Adrenal gland (tissue), 12 donors: ENCODE data around the gene VWF. TPM values are rescaled to one million over a fixed set of nuclear protein-coding genes. Genes with fewer than 3 reads are reported as not detected.
"Not testable (repeated sequence)": the region's sequence is repeated elsewhere in the genome, so short reads cannot be mapped to it uniquely, and the experiment has no call there.

ENCODE experiments used
- DNase-seq, 7 donors: peaks; one replicate each; pipeline ENCODE4 v3.0.0-alpha.2; 2019 to 2020
- H3K27ac ChIP-seq, 5 donors: fragments of 200-600 bp; sonication (generic) in 4 of 5; 1 replicate in 3 of 5; 2 replicates in 2 of 5; pipeline versions ENCODE4 v1.5.1 to v1.8.0; 2016 to 2020; ENCODE audit warnings: mild to moderate bottlenecking in 1 of 5
- H3K27me3 ChIP-seq: fragments of 200-600 bp; 2 replicates; pipeline ENCODE4 v1.8.0; 2021
- H3K36me3 ChIP-seq, 2 donors: fragments of 200-600 bp; replicated peaks in 1 of 2; 1 replicate in 1 of 2; 2 replicates in 1 of 2; pipeline versions ENCODE4 v1.5.1 to v1.8.0; 2018 to 2022
- H3K4me1 ChIP-seq, 2 donors: fragments of 200-600 bp; replicated peaks in 1 of 2; 1 replicate in 1 of 2; 2 replicates in 1 of 2; pipeline versions ENCODE4 v1.5.1 to v1.8.0; 2018 to 2021
- H3K4me3 ChIP-seq, 4 donors: fragments of 200-600 bp; sonication (generic) in 3 of 4; one replicate each; pipeline ENCODE4 v1.5.1; 2016 to 2018
- H3K9me3 ChIP-seq, 3 donors: fragments of 200-600 bp; sonication (generic) in 1 of 3; replicated peaks in 1 of 3; 1 replicate in 2 of 3; 2 replicates in 1 of 3; pipeline versions ENCODE4 v1.5.1 to v1.8.0; 2016 to 2021
- POLR2A ChIP-seq, 2 donors: fragments of 450-650 bp; IDR thresholded peaks; one replicate each; pipeline ENCODE4 v1.6.1; 2017; ENCODE audit warnings: antibody characterized with exemption in 2 of 2, mild to moderate bottlenecking in 2 of 2, moderate library complexity in 1 of 2
- WGBS, 4 donors: extraction: QIAGEN DNeasy Blood & Tissue Kit in 2 of 4; methylation state at CpG; one replicate each; pipeline versions ENCODE4 v1.1.5 to v1.1.7; 2013 to 2017; 5-methylcytosine and 5-hydroxymethylcytosine counted together
- intact Hi-C, 2 donors: fragments of 100-400 bp; cut with DNase I; formaldehyde crosslinking; loops; one replicate each; pipeline versions ENCODE4 v1.14.1 to v1.15.0; 2022 to 2023
- polyA plus RNA-seq, 3 donors: library from polyadenylated mRNA; stranded (reverse); fragments of 200-250 nt in 2 of 3; fragments of 350-450 nt in 1 of 3; fragmentation: Illumina TruSeq in 1 of 3; extraction: RNeasy Lipid Tissue Mini Kit (QIAGEN cat#74804) in 1 of 3; gene quantifications; one replicate each; pipeline ENCODE4 v1.2.3, GENCODE V29; 2013 to 2014
- total RNA-seq, 9 donors: library from RNA; depleted of rRNA in 4 of 9; stranded (reverse); fragments of >200 nt in 4 of 9; fragments of 120-200 nt in 1 of 9; fragmentation: NEBNext Ultra II Directional in 1 of 9; extraction: Animal tissue kit (Norgen Biotek cat#: 25700) in 1 of 9; gene quantifications; one replicate each; pipeline versions ENCODE4 v1.1.0 to v1.2.4, GENCODE V29; 2013 to 2023
- TF ChIP-seq, protein P1 (sequence below), 6 experiments: fragments of 450-650 bp in 4 of 6; fragments of 200-600 bp in 2 of 6; sonication (generic) in 1 of 6; IDR thresholded peaks; 1 replicate in 5 of 6; 2 replicates in 1 of 6; pipeline versions ENCODE4 v1.5.1 to v1.8.0; 2016 to 2021; ENCODE audit warnings: antibody characterized with exemption in 6 of 6, mild to moderate bottlenecking in 2 of 6, moderate library complexity in 1 of 6
- donor health status: healthy with polysubstance abuse.
- donor health status: Bipolar disorder and iron deficiency.
- donor health status: DM: yes; HTN: yes; CAD: no.
- donor health status: DM: no; HTN: no; CAD: no.
- donor health status: DM: no; HTN: no; CAD: no.
- donor health status: DM: yes; HTN: yes; CAD: no.

VWF gene
- total and polyA plus RNA-seq, 12 donors: 2.0 to 60.1 (median 36.2) TPM

GRCh38 chr12:6146951-6147350, 22.5 kb upstream of the VWF start:
- Histone ChIP-seq H3K36me3 (no peaks in the 10 kb centered on the region), H3K27me3 (no peaks in the 10 kb centered on the region), H3K9me3 (no peaks in the 10 kb centered on the region), H3K4me3 (no peak overlapping the region), H3K27ac (peak overlapping the region in 1 of 5 donors; percentile 56), H3K4me1 (peaks cover 0 to 2% of the 10 kb centered on the region in 2 donors)
- TF ChIP-seq, protein P1, sequence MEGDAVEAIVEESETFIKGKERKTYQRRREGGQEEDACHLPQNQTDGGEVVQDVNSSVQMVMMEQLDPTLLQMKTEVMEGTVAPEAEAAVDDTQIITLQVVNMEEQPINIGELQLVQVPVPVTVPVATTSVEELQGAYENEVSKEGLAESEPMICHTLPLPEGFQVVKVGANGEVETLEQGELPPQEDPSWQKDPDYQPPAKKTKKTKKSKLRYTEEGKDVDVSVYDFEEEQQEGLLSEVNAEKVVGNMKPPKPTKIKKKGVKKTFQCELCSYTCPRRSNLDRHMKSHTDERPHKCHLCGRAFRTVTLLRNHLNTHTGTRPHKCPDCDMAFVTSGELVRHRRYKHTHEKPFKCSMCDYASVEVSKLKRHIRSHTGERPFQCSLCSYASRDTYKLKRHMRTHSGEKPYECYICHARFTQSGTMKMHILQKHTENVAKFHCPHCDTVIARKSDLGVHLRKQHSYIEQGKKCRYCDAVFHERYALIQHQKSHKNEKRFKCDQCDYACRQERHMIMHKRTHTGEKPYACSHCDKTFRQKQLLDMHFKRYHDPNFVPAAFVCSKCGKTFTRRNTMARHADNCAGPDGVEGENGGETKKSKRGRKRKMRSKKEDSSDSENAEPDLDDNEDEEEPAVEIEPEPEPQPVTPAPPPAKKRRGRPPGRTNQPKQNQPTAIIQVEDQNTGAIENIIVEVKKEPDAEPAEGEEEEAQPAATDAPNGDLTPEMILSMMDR (IDR thresholded peaks at IDR 0.05): no peak
- no peak for TF ChIP-seq POLR2A (IDR thresholded peaks at IDR 0.05)
- WGBS, 4 donors: 80 to 91% (median 85%) methylated on average over 5 of the region's 5 CpGs
- intact Hi-C loops: no loop called here
- DNase-seq: no peak

- no peak for TF ChIP-seq POLR2A (IDR thresholded peaks at IDR 0.05)
- TF ChIP-seq, protein P1 (IDR thresholded peaks at IDR 0.05): no peak
- 92 to 100% (median 93%) methylated on average over 4 to 7 of the region's 7 CpGs for WGBS, 4 donors
- no peaks in the 10 kb centered on the region for H3K9me3 ChIP-seq
- no peak overlapping the region for H3K4me3 ChIP-seq
- peak overlapping the region in 1 of 5 donors; percentile 56 for H3K27ac ChIP-seq
- peaks cover 0 to 6% of the 10 kb centered on the region in 2 donors for H3K4me1 ChIP-seq
- intact Hi-C loops: no loop called here
- no peak for DNase-seq
- no peaks in the 10 kb centered on the region for H3K27me3 ChIP-seq
- H3K36me3 ChIP-seq: no peaks in the 10 kb centered on the region
These were observed 22.0 kb upstream of the VWF start for GRCh38 chr12:6146509-6146908.

DNA sequence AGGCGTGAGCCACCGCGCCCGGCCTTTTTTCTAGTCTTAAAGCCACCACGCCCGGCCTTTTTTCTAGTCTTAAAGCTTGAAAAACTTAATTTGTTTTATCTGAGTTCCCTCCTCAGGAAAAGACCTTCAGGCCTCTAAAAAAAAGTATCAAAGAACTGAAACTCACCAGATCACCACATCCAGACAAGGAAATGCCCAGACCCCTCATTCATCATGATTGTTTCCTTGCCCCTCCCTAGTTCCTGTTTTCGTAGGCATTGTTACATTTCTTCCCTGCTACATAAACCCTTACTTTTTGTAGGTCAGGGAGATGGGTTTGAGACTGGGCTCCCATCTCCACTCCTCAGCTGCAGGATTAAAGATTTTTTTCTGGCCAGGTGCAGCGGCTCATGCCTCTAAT, 21.1 kb upstream of the VWF start:
- Histone ChIP-seq H3K27ac (peak overlapping the region in 2 of 5 donors; percentile 19 to 56), H3K36me3 (no peaks in the 10 kb centered on the region), H3K4me1 (peaks cover 0 to 8% of the 10 kb centered on the region in 2 donors), H3K9me3 (no peaks in the 10 kb centered on the region), H3K27me3 (no peaks in the 10 kb centered on the region), H3K4me3 (no peak overlapping the region)
- DNase-seq: no peak
- intact Hi-C loops: no loop called here
- WGBS, 4 donors: 67 to 81% (median 69%) methylated on average over 8 of the region's 8 CpGs
- TF ChIP-seq, protein P1 (IDR thresholded peaks at IDR 0.05): no peak
- no peak for TF ChIP-seq POLR2A (IDR thresholded peaks at IDR 0.05)

GRCh38 chr12:6143303-6143675, 18.8 kb upstream of the VWF start:
- 82 to 100% (median 87%) methylated on average over 3 to 4 of the region's 4 CpGs for WGBS, 4 donors
- no peaks in the 10 kb centered on the region for H3K36me3 ChIP-seq
- no peaks in the 10 kb centered on the region for H3K27me3 ChIP-seq
- DNase-seq: no peak
- H3K27ac ChIP-seq: no peak overlapping the region
- H3K9me3 ChIP-seq: no peaks in the 10 kb centered on the region
- H3K4me3 ChIP-seq: no peak overlapping the region
- H3K4me1 ChIP-seq: peaks cover 0 to 17% of the 10 kb centered on the region in 2 donors
- intact Hi-C loops: no loop called here
- TF ChIP-seq, protein P1 (IDR thresholded peaks at IDR 0.05): no peak
- no peak for TF ChIP-seq POLR2A (IDR thresholded peaks at IDR 0.05)

GRCh38 chr12:6142368-6143302, 18.2 kb upstream of the VWF start:
- H3K36me3 ChIP-seq, H3K27me3 ChIP-seq, H3K9me3 ChIP-seq, H3K4me3 ChIP-seq, DNase-seq, intact Hi-C loops: not testable (repeated sequence)
- H3K27ac ChIP-seq: peak overlapping the region in 2 of 5 donors; percentile 13 to 94
- H3K4me1 ChIP-seq: peaks cover 0 to 17% of the 10 kb centered on the region in 2 donors
- WGBS, 4 donors: 83 to 86% (median 85%) methylated on average over 16 to 35 of the region's 35 CpGs

GRCh38 chr12:6141731-6142367, 17.4 kb upstream of the VWF start:
- intact Hi-C loops, H3K27me3 ChIP-seq, H3K36me3 ChIP-seq, DNase-seq, H3K9me3 ChIP-seq, H3K4me3 ChIP-seq: not testable (repeated sequence)
- WGBS, 4 donors: 81 to 89% (median 84%) methylated on average over 3 to 16 of the region's 16 CpGs
- peaks cover 0 to 17% of the 10 kb centered on the region in 2 donors for H3K4me1 ChIP-seq
- H3K27ac ChIP-seq: peak overlapping the region in 3 of 5 donors; percentile 13 to 94 (median 84)
